ENCODE data around the gene HSF4.

The HSF4 gene

GRCh38 chr16:67204076-67204475 lies 39.5 kb downstream of the HSF4 start:
- no peak for DNase-seq

GRCh38 chr16:67206129-67206837 lies 41.7 kb downstream of the HSF4 start:
- DNase-seq: no peak

- no peak for DNase-seq
Measured at GRCh38 chr16:67206838-67207248, 42.3 kb downstream of the HSF4 start.

GRCh38 chr16:67207249-67208091 lies 42.9 kb downstream of the HSF4 start:
- DNase-seq: no peak

- no peak for DNase-seq
Measured at GRCh38 chr16:67208154-67208896, 43.8 kb downstream of the HSF4 start.

GRCh38 chr16:67209565-67209964 lies 45.0 kb downstream of the HSF4 start:
- no peak for DNase-seq

GRCh38 chr16:67210069-67210937 lies 45.8 kb downstream of the HSF4 start:
- DNase-seq: no peak

- DNase-seq: no peak
Measured at GRCh38 chr16:67211674-67212073, 47.1 kb downstream of the HSF4 start.

- DNase-seq: no peak
Measured at GRCh38 chr16:67212766-67213165, 48.2 kb downstream of the HSF4 start.

- DNase-seq: no peak
Measured at GRCh38 chr16:67213197-67214019, 48.9 kb downstream of the HSF4 start.

- DNase-seq: no peak
Measured at GRCh38 chr16:67215706-67216105, 51.2 kb downstream of the HSF4 start.

GRCh38 chr16:67216612-67217490 lies 52.3 kb downstream of the HSF4 start:
- no peak for DNase-seq
